Activated CD8-positive, alpha-beta memory T cell treated with anti-CD3 and anti-CD28 coated beads for 24 hours (primary cell): ENCODE data around the gene GRAMD1C.

Experiments used
- DNase-seq: peaks from one replicate; pipeline ENCODE4 v3.0.0-alpha.2; 2020

The GRAMD1C gene

DNA sequence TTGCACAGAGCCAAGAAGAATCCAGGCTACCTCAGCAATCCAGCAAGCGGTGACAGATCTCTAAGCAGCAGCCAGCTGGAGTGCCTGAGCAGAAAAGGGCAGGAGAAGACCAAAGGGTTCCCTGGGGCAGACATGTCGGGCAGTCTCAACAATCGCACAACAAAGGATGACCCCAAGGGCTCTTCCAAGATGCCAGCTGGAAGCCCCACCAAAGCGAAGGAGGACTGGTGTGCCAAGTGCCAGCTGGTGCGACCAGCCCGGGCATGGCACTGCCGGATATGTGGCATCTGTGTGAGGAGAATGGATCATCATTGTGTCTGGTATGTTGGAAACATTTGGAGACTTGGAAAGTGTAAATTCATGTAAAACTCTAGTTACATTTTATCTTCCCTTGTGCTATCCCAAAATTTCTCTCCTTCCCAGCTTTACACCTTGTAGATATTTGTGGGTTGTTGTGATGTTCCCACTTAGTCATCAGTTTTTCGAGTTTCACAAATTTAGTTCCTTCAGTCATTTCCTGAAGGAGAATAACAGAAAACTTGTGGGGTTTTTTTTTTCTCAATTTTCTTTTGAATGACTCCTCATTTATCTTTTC, 115.6 kb downstream of the GRAMD1C start:
- DNase-seq, result no peak

DNA sequence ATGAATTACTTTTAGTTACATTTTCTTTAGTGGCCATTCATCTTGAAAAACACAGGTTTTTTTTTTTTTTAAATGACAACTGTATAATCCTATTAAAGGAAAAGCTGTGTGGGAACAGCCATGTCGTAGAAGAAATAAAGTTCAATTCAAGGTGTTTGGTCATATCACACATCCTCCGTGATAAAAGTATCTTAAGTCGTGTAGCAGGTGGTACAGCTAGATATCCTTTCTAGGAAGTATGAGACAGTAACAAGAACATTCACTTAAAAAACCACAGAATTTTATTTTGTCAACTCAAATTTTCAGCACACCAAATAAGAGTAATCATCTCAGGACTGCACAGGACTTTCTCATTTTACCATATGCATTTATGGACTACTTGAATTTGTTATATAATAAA, 125.3 kb downstream of the GRAMD1C start:
- DNase-seq, result no peak

GRCh38 chr3:113966172-113966571, 127.6 kb downstream of the GRAMD1C start:
- DNase-seq, result no peak

- no peak for DNase-seq
Observed at GRCh38 chr3:113968986-113969385, 130.4 kb downstream of the GRAMD1C start.

DNA sequence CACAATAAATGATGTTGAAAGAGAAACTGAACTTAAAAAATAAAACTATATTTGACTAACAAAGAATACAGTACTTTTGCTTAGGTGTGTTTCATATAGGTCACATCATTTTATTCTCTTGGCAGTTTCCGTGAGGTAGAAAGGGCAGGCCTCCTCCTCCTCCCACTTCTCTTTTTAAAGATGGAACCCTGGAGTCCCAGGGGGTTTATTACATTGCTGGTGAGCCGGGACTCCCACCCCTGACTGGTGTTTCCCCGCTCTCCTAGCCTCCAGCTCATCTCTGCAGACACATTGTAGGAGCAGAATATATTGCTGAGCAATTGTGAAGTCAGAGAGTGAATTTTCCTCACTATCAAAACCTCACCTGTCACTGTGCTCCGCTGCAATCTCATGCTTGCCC, 139.2 kb downstream of the GRAMD1C start:
- no peak for DNase-seq

DNA sequence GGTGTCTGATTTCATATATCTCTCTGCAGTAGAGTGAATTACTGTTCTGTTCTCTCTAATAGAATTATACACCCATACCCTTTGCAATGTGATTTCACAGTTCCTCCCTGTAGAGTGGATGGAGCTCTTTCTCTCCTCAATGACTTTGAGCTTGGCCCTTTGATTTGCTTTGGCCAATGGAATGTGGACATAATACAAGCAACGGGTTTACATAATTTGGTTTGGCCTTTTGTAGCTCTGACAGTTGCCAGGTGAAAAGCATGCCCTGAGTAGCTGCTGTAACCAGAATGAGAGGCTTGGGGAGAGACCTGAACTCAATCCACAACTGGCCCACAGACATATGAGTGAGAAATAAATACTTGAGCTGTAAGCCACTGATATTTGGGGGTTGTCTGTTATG, 141.3 kb downstream of the GRAMD1C start:
- no peak for DNase-seq

- no peak for DNase-seq
Observed at GRCh38 chr3:113981803-113982202, 143.2 kb downstream of the GRAMD1C start.

GRCh38 chr3:113983544-113983943, 145.0 kb downstream of the GRAMD1C start:
- DNase-seq, result no peak

- DNase-seq, result no peak
Observed at GRCh38 chr3:113985541-113985940, 147.0 kb downstream of the GRAMD1C start.
